GM12865 (cell line): Measurements from ENCODE around the gene DCLK1.
A peak's percentile ranks its signal among the peaks of the same experiment; 100 is the strongest.

Experiments
- DNase-seq: peaks from one replicate; pipeline ENCODE4 v3.0.0; 2010; ENCODE audit warnings: low read depth
- H3K4me3 ChIP-seq: 2 replicates; pipeline ENCODE4 v1.5.1; 2011; ENCODE audit warnings: mild to moderate bottlenecking, low read depth, low read length, control low read depth
- CTCF ChIP-seq: IDR thresholded peaks from 2 replicates; pipeline ENCODE4 v1.5.1; 2011; ENCODE audit warnings: low read length, control low read depth, low read depth, inconsistent platforms; ENCODE audit not compliant: insufficient read depth; ENCODE audit errors: missing control alignments

The DCLK1 gene

GRCh38 chr13:35736876-35737275, 394.3 kb downstream of the DCLK1 start:
- no peak for DNase-seq
- TF ChIP-seq CTCF = no peak
- no peak overlapping the region for H3K4me3 ChIP-seq

- DNase-seq = no peak
- no peak for TF ChIP-seq CTCF
- H3K4me3 ChIP-seq = no peak overlapping the region
Measured at GRCh38 chr13:35733827-35734226, 397.4 kb downstream of the DCLK1 start.

- no peak overlapping the region for H3K4me3 ChIP-seq
- TF ChIP-seq CTCF = no peak
- DNase-seq = no peak
Measured at GRCh38 chr13:35732565-35732964, 398.6 kb downstream of the DCLK1 start.

GRCh38 chr13:35731471-35731870, 399.7 kb downstream of the DCLK1 start:
- DNase-seq = no peak
- no peak for TF ChIP-seq CTCF

GRCh38 chr13:35729926-35730627, 401.1 kb downstream of the DCLK1 start:
- TF ChIP-seq CTCF = no peak
- peak overlapping the region; percentile 26 for H3K4me3 ChIP-seq
- peak; percentile 78 for DNase-seq

More at GRCh38 chr13:35731471-35731870, 399.7 kb downstream of the DCLK1 start:
- H3K4me3 ChIP-seq = no peak overlapping the region

- DNase-seq = no peak
- H3K4me3 ChIP-seq = no peak overlapping the region
- no peak for TF ChIP-seq CTCF
Measured at GRCh38 chr13:35727881-35728280, 403.3 kb downstream of the DCLK1 start.

- no peak for DNase-seq
- TF ChIP-seq CTCF = no peak
- no peak overlapping the region for H3K4me3 ChIP-seq
Measured at GRCh38 chr13:35724446-35724845, 406.7 kb downstream of the DCLK1 start.
